Superior temporal gyrus (tissue), 1 donor: ENCODE results near the gene GAGE12J.
"Not testable (repeated sequence)": the region's sequence is repeated elsewhere in the genome, so short reads cannot be mapped to it uniquely, and the experiment has no call there.

Experiments
- DNase-seq: peaks from one replicate; pipeline ENCODE4 v3.0.0-alpha.2; 2016; ENCODE audit errors: extremely low spot score

GAGE12J gene

GRCh38 chrX:49321737-49322136, at the start of gene GAGE12J:
TSS of gene GAGE12J (plus strand) at chrX:49322037. CDS start at chrX:49323194, 1,157 bp downstream.
- DNase-seq: not testable (repeated sequence)

DNA sequence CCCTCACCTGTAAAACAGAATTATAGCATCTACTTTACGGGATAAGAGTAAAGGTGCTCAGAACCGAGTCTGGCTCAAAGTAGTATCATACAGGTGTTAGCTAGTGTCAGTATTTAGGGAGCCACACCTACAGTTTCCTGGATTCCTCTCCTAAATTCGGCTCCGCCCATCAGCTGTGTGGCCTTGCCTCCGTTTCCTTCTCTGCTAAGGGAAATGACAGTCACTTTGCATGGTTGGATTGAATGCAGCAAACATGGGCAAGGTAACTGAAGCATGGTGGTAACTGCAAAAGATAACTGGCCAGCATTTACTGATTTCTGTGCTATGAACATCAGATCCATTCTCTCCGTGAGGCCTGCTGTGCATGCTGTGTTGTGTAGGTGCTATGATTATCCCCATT, 49.4 kb upstream of the GAGE12J start:
- no peak for DNase-seq

DNA sequence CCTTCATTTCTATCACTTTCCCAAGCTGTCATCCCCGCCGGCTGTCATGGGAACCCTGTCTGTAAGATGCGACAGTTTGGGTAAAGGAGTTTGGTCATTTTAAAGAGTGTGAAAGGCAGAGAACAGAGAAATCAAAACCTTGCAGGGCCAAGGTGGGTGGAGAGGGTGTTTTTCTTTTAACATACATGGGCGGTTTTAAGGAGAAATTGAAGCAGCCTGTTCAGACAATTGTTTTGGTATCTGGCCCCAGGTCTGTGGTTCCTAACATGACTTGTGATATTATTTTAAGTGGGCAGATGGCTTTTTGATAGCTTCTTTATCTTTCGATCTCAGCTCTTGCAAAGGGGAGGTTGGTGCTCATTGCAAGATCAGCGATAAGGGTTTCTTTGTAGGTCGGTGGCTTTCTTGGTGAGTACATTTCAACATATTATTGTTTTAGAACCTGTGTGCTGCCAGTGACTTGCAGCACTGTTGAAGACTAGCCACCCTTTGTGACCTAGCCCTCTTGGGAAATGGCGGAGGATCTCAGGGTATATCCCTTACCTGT, 48.6 kb upstream of the GAGE12J start:
- no peak for DNase-seq

GRCh38 chrX:49276207-49276606, 45.6 kb upstream of the GAGE12J start:
- DNase-seq: no peak

DNA sequence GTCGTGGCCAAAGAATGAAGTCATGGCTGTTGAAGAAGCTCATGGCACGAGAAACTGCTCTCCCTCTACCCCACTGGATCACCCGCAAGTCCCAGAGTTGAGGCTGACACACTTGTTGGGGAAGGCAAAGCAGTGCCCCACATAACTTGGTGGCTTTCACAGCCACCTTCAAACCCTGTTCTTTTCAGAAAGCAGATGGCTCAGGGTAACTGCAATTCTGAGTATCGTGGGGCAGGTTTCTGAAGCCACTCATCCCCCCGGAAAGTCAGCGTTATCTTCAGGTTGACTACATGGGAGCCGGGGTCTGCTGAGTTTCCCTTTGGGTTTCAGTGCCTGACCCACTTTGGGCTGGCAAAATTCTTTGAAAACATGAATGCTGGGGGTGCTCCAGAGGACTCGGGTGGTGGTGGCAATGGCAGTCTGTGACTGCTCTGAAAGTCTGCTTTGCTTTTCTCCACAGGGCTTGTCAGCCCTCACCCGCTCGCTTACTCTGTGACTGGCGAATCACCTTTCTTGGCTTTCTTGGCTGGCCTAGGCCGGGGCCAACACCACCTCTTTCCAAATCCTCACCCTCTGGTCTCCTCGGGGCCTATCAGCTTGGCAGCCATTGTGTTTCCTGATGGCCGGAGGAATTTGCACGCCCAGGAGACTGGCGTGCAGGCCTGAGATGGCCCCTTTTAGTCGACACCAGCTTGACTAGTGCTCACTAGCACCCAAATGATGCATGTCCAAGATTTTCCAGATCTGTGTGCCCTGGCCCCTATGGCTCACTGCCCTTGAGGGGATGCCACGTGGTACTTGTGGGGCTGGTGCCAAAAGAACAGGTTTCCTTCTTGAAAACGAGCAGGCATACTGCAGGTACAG, 44.9 kb upstream of the GAGE12J start:
- no peak for DNase-seq

- DNase-seq: no peak
These were observed 44.4 kb upstream of the GAGE12J start for GRCh38 chrX:49277535-49277830.

GRCh38 chrX:49278081-49278480, 43.8 kb upstream of the GAGE12J start:
- DNase-seq: no peak

DNA sequence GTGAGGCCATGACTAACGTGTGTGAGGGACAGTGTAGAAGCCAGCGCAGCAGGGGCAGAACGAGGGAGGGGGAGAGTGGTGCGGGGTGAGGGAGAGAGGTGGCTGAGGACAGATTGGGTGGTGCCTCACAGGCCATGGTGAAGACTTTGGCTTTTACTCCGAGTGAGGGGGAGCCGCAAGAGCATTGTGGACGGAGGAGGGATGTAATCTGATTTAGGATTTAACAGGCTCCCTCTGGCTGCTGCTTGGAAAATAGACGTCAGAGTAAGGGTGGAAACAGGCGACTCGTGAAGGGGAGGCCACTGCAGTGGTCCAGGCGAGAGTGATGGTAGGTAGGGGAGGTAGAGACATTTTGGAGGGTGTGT, 39.2 kb upstream of the GAGE12J start:
- DNase-seq: peak; percentile 37

DNA sequence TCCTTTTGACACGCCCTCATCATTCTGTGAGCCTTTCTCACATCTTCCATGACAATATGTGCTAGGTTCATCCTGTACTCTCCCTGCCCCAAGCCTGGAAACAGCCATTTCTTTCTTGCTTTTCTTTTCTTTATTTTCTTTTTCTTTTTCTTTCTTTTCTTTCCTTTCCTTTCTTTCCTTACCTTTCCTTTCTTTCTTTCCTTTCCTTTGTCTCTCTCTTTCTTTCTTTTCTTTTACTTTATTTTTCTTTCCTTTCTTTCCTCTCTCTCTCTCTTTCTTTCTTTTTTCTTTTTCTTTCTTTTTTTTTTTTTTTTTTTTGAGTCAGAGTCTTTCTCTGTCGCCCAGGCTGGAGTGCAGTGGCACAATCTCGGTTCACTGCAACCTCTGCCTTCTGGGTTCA, 37.6 kb upstream of the GAGE12J start:
- no peak for DNase-seq

DNA sequence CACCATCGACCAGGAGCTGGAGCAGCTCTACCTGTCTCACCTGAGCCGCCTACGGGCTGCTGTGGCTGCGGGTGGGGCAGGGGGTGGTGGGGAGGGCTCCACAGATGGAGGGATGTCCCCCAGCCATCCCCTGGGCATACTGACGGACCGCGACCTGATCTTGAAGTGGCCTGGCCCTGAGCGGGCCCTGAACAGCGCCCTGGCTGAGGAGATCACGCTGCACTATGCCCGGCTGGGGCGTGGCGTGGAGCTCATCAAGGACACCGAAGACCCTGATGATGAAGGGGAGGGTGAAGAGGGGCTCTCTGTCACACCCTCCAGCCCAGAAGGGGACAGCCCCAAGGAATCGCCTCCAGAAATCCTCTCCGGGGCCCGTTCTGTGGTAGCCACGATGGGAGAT, 35.7 kb upstream of the GAGE12J start:
- DNase-seq: no peak

DNA sequence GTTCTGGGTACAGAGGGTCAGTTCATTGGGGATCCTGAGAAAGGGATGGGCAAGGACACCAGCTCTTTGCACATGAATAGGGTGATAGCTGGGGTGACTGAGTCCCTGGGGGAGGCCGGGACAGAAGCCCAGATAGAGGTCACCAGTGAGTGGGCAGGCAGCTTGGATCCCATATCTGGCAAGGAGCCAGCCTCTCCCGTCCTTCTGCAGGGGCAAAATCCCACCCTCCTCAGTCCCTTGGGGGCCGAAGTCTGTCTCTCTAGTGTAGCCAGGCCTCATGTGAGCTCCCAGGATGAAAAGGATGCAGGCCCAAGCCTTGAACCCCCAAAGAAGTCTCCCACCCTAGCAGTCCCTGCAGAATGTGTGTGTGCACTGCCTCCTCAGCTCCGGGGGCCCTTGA, 35.3 kb upstream of the GAGE12J start:
- no peak for DNase-seq

- DNase-seq: no peak
These were observed 34.2 kb upstream of the GAGE12J start for GRCh38 chrX:49287665-49288064.

DNA sequence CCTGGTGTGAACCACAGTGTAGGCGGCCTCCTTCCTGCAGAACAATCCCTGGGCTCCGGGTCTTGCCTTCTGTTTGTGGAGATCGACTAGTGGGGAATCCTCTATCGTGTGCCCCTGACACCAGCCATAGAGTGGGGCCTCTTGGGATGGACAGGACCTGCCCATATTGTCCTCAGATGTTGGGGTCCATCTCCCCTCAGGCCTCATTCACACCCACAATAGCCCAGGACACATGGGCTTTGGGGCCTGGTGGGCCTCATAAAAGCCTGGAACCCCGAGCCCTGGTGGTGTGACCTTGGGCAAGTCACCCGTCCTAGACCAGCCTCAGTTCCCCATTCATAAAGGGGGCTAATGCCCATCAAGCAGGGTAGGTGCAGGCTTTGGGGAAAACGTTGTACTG, 31.6 kb upstream of the GAGE12J start:
- DNase-seq: no peak

GRCh38 chrX:49291615-49292337, 30.1 kb upstream of the GAGE12J start:
- DNase-seq: peak; percentile 49

DNA sequence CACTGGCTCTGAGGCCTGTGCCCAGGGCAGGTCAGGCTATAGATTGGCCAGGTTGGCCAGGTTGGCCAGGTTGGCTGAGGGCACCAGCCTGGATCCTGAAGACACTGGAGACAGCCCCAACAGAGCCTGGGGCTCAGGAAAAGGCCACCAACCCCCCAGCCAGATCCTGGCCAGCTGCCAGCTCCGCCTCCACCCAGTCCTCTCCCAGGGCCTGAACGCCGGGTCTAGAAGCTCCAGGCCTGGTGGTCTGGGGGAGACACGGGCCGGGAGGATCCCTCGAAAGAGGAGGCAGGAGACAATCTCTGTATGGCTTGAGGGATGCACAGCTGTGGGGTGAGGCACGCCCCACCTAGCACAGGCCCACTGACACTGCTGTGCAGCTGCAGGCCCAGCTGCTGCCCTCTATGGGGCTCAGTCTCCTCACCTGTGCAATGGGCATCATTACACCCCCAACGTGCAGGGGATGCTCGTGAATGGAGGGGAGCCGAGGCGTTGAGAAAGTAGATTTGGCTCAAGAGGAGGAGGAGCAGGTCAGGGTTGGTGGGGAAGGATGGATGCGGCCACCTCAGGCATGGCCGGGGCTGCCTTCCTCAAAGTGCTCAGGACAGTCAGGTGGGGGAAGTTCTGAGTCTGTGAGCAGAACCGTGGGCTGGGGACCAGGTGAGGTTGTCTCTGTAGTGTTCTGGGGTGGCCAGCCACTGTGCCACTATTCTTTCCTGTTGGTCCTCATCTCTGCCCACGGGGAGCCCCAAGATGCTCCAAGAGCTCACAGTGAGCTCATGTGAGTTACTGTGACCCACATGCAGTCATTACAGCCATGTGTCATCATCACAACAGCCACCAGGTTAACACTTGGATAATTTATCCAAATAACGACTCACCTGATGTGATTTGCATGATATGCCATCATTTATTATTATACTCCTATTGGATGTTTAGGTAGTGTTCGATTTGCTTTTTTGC, 29.2 kb upstream of the GAGE12J start:
- no peak for DNase-seq

GRCh38 chrX:49299293-49299692, 22.5 kb upstream of the GAGE12J start:
- DNase-seq: not testable (repeated sequence)

- DNase-seq: no peak
These were observed 21.1 kb upstream of the GAGE12J start for GRCh38 chrX:49300703-49301102.

DNA sequence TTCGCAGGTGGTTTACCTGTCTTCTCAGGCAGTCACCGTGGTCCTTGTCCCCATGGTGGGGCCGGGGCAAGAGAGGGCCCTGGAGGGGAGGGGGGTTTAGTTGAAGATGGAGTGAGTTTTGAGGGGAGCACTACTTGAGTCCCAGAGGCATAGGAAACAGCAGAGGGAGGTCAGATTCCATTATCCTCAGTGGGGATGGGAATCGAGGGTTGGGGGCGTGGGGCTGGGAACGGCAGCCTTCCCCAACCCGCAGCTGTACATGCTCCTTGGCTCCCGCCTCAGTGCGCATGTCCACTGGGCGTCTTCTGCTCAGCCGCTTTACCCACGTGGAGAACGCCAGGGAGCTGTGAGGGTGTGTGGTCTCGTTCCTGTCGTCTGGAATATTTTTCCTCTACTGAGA, 18.5 kb upstream of the GAGE12J start, which contains the start of gene GAGE10:
GAGE10 (plus strand) TSS at position 301 of the 400 bp plus-strand sequence. CDS start 1,214 bp downstream, outside the sequence.
- no peak for DNase-seq

DNA sequence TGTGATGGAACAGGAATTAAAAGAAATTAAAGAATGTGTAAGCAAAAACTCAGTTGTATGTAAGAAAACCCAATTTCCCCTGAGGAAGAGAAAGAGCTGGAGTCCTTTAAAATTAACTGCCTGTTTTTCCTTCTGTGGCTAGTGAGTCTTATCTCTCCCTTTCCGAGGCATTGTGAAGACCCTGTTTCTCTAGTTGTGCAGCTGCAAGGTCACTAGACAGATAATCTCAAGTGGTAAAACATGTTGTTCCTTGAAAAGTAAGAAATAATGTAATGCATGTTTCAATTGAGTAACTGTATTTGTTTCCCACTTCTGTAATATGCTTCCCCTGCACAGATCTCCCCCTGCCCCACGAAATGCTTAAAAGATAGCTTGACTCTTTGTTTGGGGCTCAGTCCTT, 14.1 kb upstream of the GAGE12J start:
- DNase-seq: not testable (repeated sequence)

- DNase-seq: no peak
These were observed 13.1 kb upstream of the GAGE12J start for GRCh38 chrX:49308604-49309269.

DNA sequence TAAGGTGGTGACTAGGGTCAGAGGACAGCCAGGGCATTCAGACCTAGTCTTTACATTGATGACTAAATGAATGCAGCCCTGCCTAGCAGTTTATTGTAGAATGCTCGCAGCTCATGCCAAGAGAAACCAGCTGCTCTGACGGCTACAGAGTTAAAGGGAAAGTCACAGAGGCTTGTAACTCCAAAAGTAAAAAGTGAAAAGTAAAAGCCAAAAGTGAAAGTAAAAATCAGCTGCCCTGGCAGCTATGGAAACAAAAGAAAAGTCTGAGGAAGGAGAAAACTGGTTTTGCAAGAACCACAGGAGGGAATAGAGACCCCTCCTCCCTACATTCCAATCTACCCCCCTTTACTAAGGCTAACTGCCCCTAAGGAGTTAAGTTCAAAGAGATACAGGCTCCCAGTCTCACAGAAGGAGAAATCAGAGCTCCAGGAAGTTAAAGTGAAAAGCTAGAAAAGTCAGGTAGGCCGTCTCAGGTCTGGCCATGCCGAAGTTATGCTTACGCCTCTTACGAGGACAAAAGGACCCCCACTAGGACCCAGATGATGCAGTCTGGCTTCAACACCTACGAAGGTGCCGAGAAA, 12.3 kb upstream of the GAGE12J start:
- DNase-seq: no peak
